Peyer's patch (tissue), 4 donors: Measurements from ENCODE around the gene RNF225.
A peak's percentile ranks its signal among the peaks of the same experiment; 100 is the strongest.

Experiments
- POLR2A ChIP-seq, 2 donors: fragments of 450-650 bp; IDR thresholded peaks; one replicate each; pipeline ENCODE4 v1.5.1; 2017; ENCODE audit warnings: antibody characterized with exemption in 2 of 2, mild to moderate bottlenecking in 2 of 2, moderate library complexity in 2 of 2
- TF ChIP-seq, protein P1 (sequence below), 6 experiments: fragments of 450-650 bp in 4 of 6; fragments of 200-600 bp in 2 of 6; sonication (generic) in 1 of 6; IDR thresholded peaks; one replicate each; pipeline ENCODE4 v1.5.1; 2017 to 2019; ENCODE audit warnings: antibody characterized with exemption in 6 of 6, mild to moderate bottlenecking in 3 of 6, moderate library complexity in 1 of 6

DNA sequence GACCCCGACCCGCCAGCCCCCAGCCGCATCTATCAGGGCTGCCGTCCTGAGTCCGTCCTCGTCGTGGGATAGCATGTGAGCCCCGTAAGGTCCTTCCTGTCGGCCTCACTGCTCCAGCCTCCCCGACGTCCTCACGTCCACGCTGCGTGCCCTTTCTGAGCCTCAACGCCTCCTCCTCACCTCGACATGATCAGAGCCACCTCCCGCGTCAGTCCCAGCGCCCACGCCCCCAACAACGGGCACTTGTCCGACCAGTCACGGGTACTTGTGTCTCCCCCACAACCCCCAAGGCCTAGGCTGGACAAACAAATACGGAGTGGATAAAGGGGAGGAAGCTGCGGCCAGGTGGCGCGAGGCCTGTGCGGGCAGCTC, 33.6 kb upstream of the RNF225 start:
- TF ChIP-seq, protein P1, sequence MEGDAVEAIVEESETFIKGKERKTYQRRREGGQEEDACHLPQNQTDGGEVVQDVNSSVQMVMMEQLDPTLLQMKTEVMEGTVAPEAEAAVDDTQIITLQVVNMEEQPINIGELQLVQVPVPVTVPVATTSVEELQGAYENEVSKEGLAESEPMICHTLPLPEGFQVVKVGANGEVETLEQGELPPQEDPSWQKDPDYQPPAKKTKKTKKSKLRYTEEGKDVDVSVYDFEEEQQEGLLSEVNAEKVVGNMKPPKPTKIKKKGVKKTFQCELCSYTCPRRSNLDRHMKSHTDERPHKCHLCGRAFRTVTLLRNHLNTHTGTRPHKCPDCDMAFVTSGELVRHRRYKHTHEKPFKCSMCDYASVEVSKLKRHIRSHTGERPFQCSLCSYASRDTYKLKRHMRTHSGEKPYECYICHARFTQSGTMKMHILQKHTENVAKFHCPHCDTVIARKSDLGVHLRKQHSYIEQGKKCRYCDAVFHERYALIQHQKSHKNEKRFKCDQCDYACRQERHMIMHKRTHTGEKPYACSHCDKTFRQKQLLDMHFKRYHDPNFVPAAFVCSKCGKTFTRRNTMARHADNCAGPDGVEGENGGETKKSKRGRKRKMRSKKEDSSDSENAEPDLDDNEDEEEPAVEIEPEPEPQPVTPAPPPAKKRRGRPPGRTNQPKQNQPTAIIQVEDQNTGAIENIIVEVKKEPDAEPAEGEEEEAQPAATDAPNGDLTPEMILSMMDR (IDR thresholded peaks at IDR 0.05): peak in 1 of 6 experiments; percentile 8
- TF ChIP-seq POLR2A (IDR thresholded peaks at IDR 0.05): no peak
